H1 (cell line): Measurements from ENCODE around the gene ZNF440. TPM values are rescaled to one million over a fixed set of nuclear protein-coding genes. Genes with fewer than 3 reads are reported as not detected.
"Not testable (repeated sequence)": the region's sequence is repeated elsewhere in the genome, so short reads cannot be mapped to it uniquely, and the experiment has no call there.

Experiments used
- CTCF ChIA-PET: fragments of 300-600 bp; sonication (Branson Sonifier 250); formaldehyde crosslinking; loops from one replicate; lab custom pipeline; 2021; ENCODE audit not compliant: partially characterized antibody; lab: Charles Lee
- POLR2A ChIA-PET: fragments of 300-600 bp; sonication (Branson Sonifier 250); formaldehyde crosslinking; loops from one replicate; lab custom pipeline; 2021; ENCODE audit warnings: inconsistent platforms; ENCODE audit not compliant: partially characterized antibody; lab: Charles Lee
- DNase-seq, 2 experiments: peaks; one replicate each; pipeline versions ENCODE4 v3.0.0 to v3.0.0-alpha.2; 2010 to 2022; ENCODE audit warnings: low spot score in 2 of 2, low read depth in 1 of 2, mixed read lengths in 1 of 2
- FAIRE-seq: peaks from 2 replicates; lab custom pipeline; 2011; peaks lifted over from hg19 to GRCh38; lab: Jason Lieb, UNC
- H2AFZ ChIP-seq: 2 replicates; pipeline ENCODE4 v1.8.1; 2012; ENCODE audit warnings: low read length, inconsistent platforms
- H2AK5ac ChIP-seq: 2 replicates; pipeline ENCODE4 v1.6.1; 2013; ENCODE audit warnings: low read depth, low read length
- H2BK120ac ChIP-seq: replicated peaks from 2 replicates; pipeline ENCODE3; 2013; ENCODE audit warnings: low read depth, low read length, inconsistent platforms
- H2BK12ac ChIP-seq: 2 replicates; pipeline ENCODE4 v1.6.1; 2013; ENCODE audit warnings: low read depth, low read length
- H2BK15ac ChIP-seq: 2 replicates; pipeline ENCODE4 v1.6.1; 2013; ENCODE audit warnings: low read length
- H2BK20ac ChIP-seq: 2 replicates; pipeline ENCODE4 v1.6.1; 2013; ENCODE audit warnings: low read length
- H2BK5ac ChIP-seq: 2 replicates; pipeline ENCODE4 v1.6.1; 2013; ENCODE audit warnings: low read depth, low read length
- H3K14ac ChIP-seq: 2 replicates; pipeline ENCODE4 v1.6.1; 2013; ENCODE audit warnings: inconsistent platforms; ENCODE audit not compliant: insufficient read length
- H3K18ac ChIP-seq: 2 replicates; pipeline ENCODE4 v1.6.1; 2013; ENCODE audit warnings: low read length; ENCODE audit errors: extremely low read depth
- H3K23ac ChIP-seq: 2 replicates; pipeline ENCODE4 v1.6.1; 2013; ENCODE audit warnings: inconsistent platforms; ENCODE audit not compliant: insufficient read length
- H3K23me2 ChIP-seq: 2 replicates; pipeline ENCODE4 v1.6.1; 2013; ENCODE audit warnings: low read depth, low read length
- H3K27ac ChIP-seq: 2 replicates; pipeline ENCODE4 v1.6.1; 2011; ENCODE audit warnings: low read depth, low read length, inconsistent platforms
- H3K27me3 ChIP-seq, 4 experiments: replicated peaks in 1 of 4; 1 replicate in 1 of 4; 2 replicates in 3 of 4; pipeline versions ENCODE4 v1.6.1 to v1.8.1; 2011 to 2013; ENCODE audit warnings: low read length in 3 of 4, mild to moderate bottlenecking in 3 of 4, inconsistent platforms in 2 of 4, mixed read lengths in 2 of 4, moderate library complexity in 1 of 4; ENCODE audit not compliant: control insufficient read depth in 3 of 4, insufficient read depth in 3 of 4; ENCODE audit errors: extremely low read depth in 1 of 4
- H3K36me3 ChIP-seq, 4 experiments: 2 replicates each; pipeline versions ENCODE4 v1.6.1 to v1.8.1; 2011 to 2013; ENCODE audit warnings: mild to moderate bottlenecking in 4 of 4, low read length in 3 of 4, moderate library complexity in 2 of 4, control low read depth in 1 of 4, inconsistent platforms in 1 of 4; ENCODE audit not compliant: insufficient read depth in 4 of 4, control insufficient read depth in 2 of 4
- H3K4ac ChIP-seq: replicated peaks from 2 replicates; pipeline ENCODE3; 2013; ENCODE audit warnings: low read length, low read depth, mixed read lengths, inconsistent platforms; ENCODE audit not compliant: insufficient read length
- H3K4me1 ChIP-seq, 4 experiments: replicated peaks in 1 of 4; 1 replicate in 1 of 4; 2 replicates in 3 of 4; pipeline versions ENCODE4 v1.6.1 to v1.8.1; 2011 to 2013; ENCODE audit warnings: low read length in 3 of 4, inconsistent platforms in 2 of 4, mixed read lengths in 1 of 4; ENCODE audit not compliant: insufficient read depth in 4 of 4, control insufficient read depth in 3 of 4
- H3K4me2 ChIP-seq, 2 experiments: 2 replicates each; pipeline versions ENCODE4 v1.6.1 to v1.8.1; 2011 to 2013; ENCODE audit warnings: low read depth in 2 of 2, low read length in 2 of 2, control low read depth in 1 of 2, inconsistent platforms in 1 of 2, mild to moderate bottlenecking in 1 of 2; ENCODE audit not compliant: insufficient read depth in 1 of 2
- H3K4me3 ChIP-seq, 4 experiments: fragments of 200-600, 300-600 bp in 1 of 4; sonication (generic), shearing (Covaris generic), sonication (Bioruptor Twin) in 1 of 4; 2 replicates each; pipeline versions ENCODE4 v1.5.1 to v1.8.1; 2011 to 2016; ENCODE audit warnings: low read length in 4 of 4, low read depth in 3 of 4, control low read depth in 2 of 4, inconsistent platforms in 2 of 4, mild to moderate bottlenecking in 2 of 4, mixed read lengths in 1 of 4, moderate library complexity in 1 of 4; ENCODE audit not compliant: insufficient read depth in 2 of 4; ENCODE audit errors: extremely low read depth in 1 of 4
- H3K56ac ChIP-seq: replicated peaks from 2 replicates; pipeline ENCODE3; 2013; ENCODE audit warnings: low read depth, mild to moderate bottlenecking, mixed read lengths, low read length, inconsistent platforms; ENCODE audit not compliant: insufficient read length
- H3K79me1 ChIP-seq: 2 replicates; pipeline ENCODE4 v1.6.1; 2013; ENCODE audit warnings: low read depth, low read length, control low read depth
- H3K79me2 ChIP-seq, 2 experiments: 2 replicates each; pipeline versions ENCODE4 v1.6.1 to v1.8.1; 2012 to 2013; ENCODE audit warnings: low read length in 2 of 2, mild to moderate bottlenecking in 2 of 2, inconsistent platforms in 1 of 2; ENCODE audit not compliant: insufficient read depth in 2 of 2, control insufficient read depth in 1 of 2
- H3K9ac ChIP-seq, 4 experiments: replicated peaks in 1 of 4; 1 replicate in 1 of 4; 2 replicates in 3 of 4; pipeline versions ENCODE4 v1.6.1 to v1.8.1; 2011 to 2013; ENCODE audit warnings: low read depth in 3 of 4, low read length in 3 of 4, control low read depth in 2 of 4, mild to moderate bottlenecking in 2 of 4, moderate library complexity in 2 of 4, inconsistent platforms in 1 of 4; ENCODE audit errors: extremely low read depth in 1 of 4
- H3K9me3 ChIP-seq, 2 experiments: 2 replicates each; pipeline versions ENCODE4 v1.6.1 to v1.8.1; 2012 to 2013; ENCODE audit warnings: mild to moderate bottlenecking in 2 of 2, moderate library complexity in 2 of 2, control low read depth in 1 of 2, inconsistent platforms in 1 of 2, low read depth in 1 of 2, low read length in 1 of 2, mixed read lengths in 1 of 2; ENCODE audit not compliant: insufficient read depth in 2 of 2
- H4K20me1 ChIP-seq, 2 experiments: replicated peaks in 1 of 2; 2 replicates each; pipeline versions ENCODE3 to v1.8.1; 2011 to 2013; ENCODE audit warnings: inconsistent platforms in 2 of 2, low read length in 2 of 2, mild to moderate bottlenecking in 1 of 2; ENCODE audit not compliant: insufficient read depth in 2 of 2, control insufficient read depth in 1 of 2
- H4K5ac ChIP-seq: 2 replicates; pipeline ENCODE4 v1.6.1; 2013; ENCODE audit warnings: low read length, low read depth, mixed read lengths, inconsistent platforms; ENCODE audit not compliant: insufficient read length
- H4K8ac ChIP-seq: 2 replicates; pipeline ENCODE4 v1.8.0; 2013; ENCODE audit warnings: mild to moderate bottlenecking, moderate library complexity, low read length, inconsistent platforms; ENCODE audit not compliant: insufficient read depth; ENCODE audit errors: extremely low read depth
- H4K91ac ChIP-seq: replicated peaks from 2 replicates; pipeline ENCODE3; 2013; ENCODE audit warnings: low read length, mixed read lengths, inconsistent platforms; ENCODE audit not compliant: insufficient read length
- WGBS, 2 experiments: shearing (Covaris generic) in 1 of 2; methylation state at CpG; one replicate each; pipeline versions ENCODE4 v1.1.6 to v1.1.7; 2013 to 2015; ENCODE audit warnings: low lambda C conversion rate in 2 of 2, mixed read lengths in 2 of 2, inconsistent platforms in 1 of 2, low coverage in 1 of 2, missing lambda C conversion rate in 1 of 2; ENCODE audit not compliant: insufficient replicate concordance in 2 of 2, insufficient coverage in 1 of 2, insufficient read length in 1 of 2; ENCODE audit errors: extremely low coverage in 1 of 2, missing lambda C conversion rate in 1 of 2; 5-methylcytosine and 5-hydroxymethylcytosine counted together
- polyA plus RNA-seq, 7 experiments: library from polyadenylated mRNA; depleted of rRNA in 3 of 7; stranded (reverse) in 5 of 7; unstranded in 2 of 7; fragments of >200 nt in 5 of 7; fragments of 200-250 nt in 2 of 7; gene quantifications; 1 replicate in 5 of 7; 2 replicates in 1 of 7; 4 replicates in 1 of 7; pipeline versions ENCODE4 v1.2.1 to v1.2.3, GENCODE V29; 2011 to 2013; ENCODE audit warnings: missing spikeins in 2 of 7, mixed read lengths in 2 of 7
- total RNA-seq: library from RNA; stranded (reverse); fragmentation: NEBNext Ultra II Directional; extraction: Animal tissue kit (Norgen Biotek cat#: 25700); gene quantifications from 2 replicates; pipeline ENCODE4 v1.2.1, GENCODE V29; 2021

Gene ZNF440
- total and polyA plus RNA-seq, 2 of the 8 experiments (the other 6 are each of a cell fraction or from before 2014, with no cell fraction given): 0.77 to 6.5 TPM

GRCh38 chr19:11776669-11777068 is 37.4 kb upstream of the ZNF440 start:
- CTCF ChIA-PET: interaction anchor here (0.7 kb wide), 1 partner anchor 8 kb away, joined by 3 read pairs; no protein-coding TSS in a partner anchor
- H2BK20ac ChIP-seq, FAIRE-seq, H4K91ac ChIP-seq, H2AFZ ChIP-seq, H2BK120ac ChIP-seq, H3K79me1 ChIP-seq, H3K23me2 ChIP-seq, H2BK12ac ChIP-seq, DNase-seq, H3K14ac ChIP-seq, H3K23ac ChIP-seq, H4K20me1 ChIP-seq, H2BK5ac ChIP-seq, H3K56ac ChIP-seq, H3K79me2 ChIP-seq, H4K8ac ChIP-seq, H3K36me3 ChIP-seq, H3K9ac ChIP-seq, H4K5ac ChIP-seq, H3K4ac ChIP-seq, POLR2A ChIA-PET, H3K18ac ChIP-seq, H3K4me2 ChIP-seq, H3K4me1 ChIP-seq, H3K27me3 ChIP-seq, H2AK5ac ChIP-seq, H3K27ac ChIP-seq, H3K4me3 ChIP-seq, H2BK15ac ChIP-seq: not testable (repeated sequence)
- 87% methylated on average over 7 of the region's 11 CpGs; no CpG with 5 or more reads in 1 of the 2 experiments for WGBS, 2 experiments
- peaks cover 55% of the 10 kb centered on the region in 2 experiments for H3K9me3 ChIP-seq
